ENCODE measurements around the gene SLC8B1. TPM values are rescaled to one million over a fixed set of nuclear protein-coding genes. Genes with fewer than 3 reads are reported as not detected.

SLC8B1 gene
- 14.6 and 16.8 TPM in 2 replicates for total RNA-seq
- 10.4 and 16.7 TPM in 2 replicates for polyA plus RNA-seq
- polyA plus RNA-seq (2012), result 9.4 and 14.3 TPM in 2 replicates
- 69.9 and 147 TPM in 2 replicates for polyA minus RNA-seq (ENCODE audit: low replicate concordance)

- peak within 1 kb of the TSS; percentile 64 for H3K9ac ChIP-seq (ENCODE audit: insufficient read depth, low read length)
- H2AFZ ChIP-seq (ENCODE audit: low read length), result peak within 1 kb of the TSS; percentile 67
- TF ChIP-seq EZH2 (IDR thresholded peaks at IDR 0.05; ENCODE audit: low read length, missing control alignments) (no peak), CTCF (conservative IDR thresholded peaks at IDR 0.05 in 1 of 2, IDR thresholded peaks at IDR 0.05 in 1 of 2; ENCODE audit: low read depth in 1 of 2, low read length in 2 of 2) (no peak)
- H3K27me3 ChIP-seq (ENCODE audit: control insufficient read depth, insufficient read depth, low read length), result no peaks in the 10 kb centered on the region
- peak within 1 kb of the TSS; percentile 46 for H3K27ac ChIP-seq (ENCODE audit: insufficient read depth, low read length)
- peak within 1 kb of the TSS; percentile 79 for H3K4me2 ChIP-seq (ENCODE audit: extremely low read depth, insufficient read depth, low read length)
- H4K20me1 ChIP-seq (ENCODE audit: control insufficient read depth, extremely low read depth, insufficient read depth, low read length), result no peaks in the 10 kb centered on the region
- peak within 1 kb of the TSS; percentile 53 to 71 (median 62) for H3K4me3 ChIP-seq (replicated peaks in 1 of 4; ENCODE audit: control extremely low read depth in 1 of 4, insufficient read depth in 1 of 4, low read depth in 3 of 4, low read length in 4 of 4)
- H3K4me1 ChIP-seq (ENCODE audit: control insufficient read depth, extremely low read depth, insufficient read depth, low read length), result no peaks in the 10 kb centered on the region
- no peaks in the 10 kb centered on the region for H3K79me2 ChIP-seq (ENCODE audit: control insufficient read depth, insufficient read depth, low read length)
- H3K36me3 ChIP-seq (ENCODE audit: control insufficient read depth, insufficient read depth, low read length), result peaks cover 4% of the 10 kb centered on the region
- peak; percentile 67 to 68 for DNase-seq (ENCODE audit: low read depth in 2 of 2)
- H3K9me3 ChIP-seq (ENCODE audit: control insufficient read depth, insufficient read depth, low read depth, low read length), result no peaks in the 10 kb centered on the region
These were observed at the start of gene SLC8B1 for GRCh38 chr12:113334786-113335539. TSS of gene SLC8B1 (minus strand) at chr12:113335109. CDS start at chr12:113332878, 2,231 bp downstream.

DNA sequence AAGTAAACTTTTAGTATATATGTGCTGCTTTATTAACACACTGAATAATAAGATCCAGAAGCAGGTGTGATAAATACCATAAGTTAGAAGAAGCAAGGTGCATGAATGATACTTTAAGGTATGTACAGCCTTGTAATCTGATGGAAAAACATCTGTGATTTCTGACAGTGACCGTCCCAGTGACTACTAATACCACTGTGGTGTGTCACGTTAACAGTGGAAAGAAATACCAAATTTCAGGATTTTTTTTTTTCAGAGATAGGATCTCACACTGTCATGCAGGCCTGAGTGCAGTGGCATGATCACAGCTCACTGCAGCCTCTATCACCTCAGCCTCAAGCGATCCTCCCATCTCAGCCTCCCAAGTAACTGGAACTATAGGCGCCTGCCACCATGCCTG, 47.3 kb upstream of the SLC8B1 start:
- Histone ChIP-seq H3K27ac (ENCODE audit: insufficient read depth, low read length) (no peak overlapping the region), H3K4me2 (ENCODE audit: extremely low read depth, insufficient read depth, low read length) (no peak overlapping the region), H4K20me1 (ENCODE audit: control insufficient read depth, extremely low read depth, insufficient read depth, low read length) (no peaks in the 10 kb centered on the region), H3K9ac (ENCODE audit: insufficient read depth, low read length) (no peak overlapping the region), H3K4me3 (replicated peaks in 1 of 4; ENCODE audit: control extremely low read depth in 1 of 4, insufficient read depth in 1 of 4, low read depth in 3 of 4, low read length in 4 of 4) (no peak overlapping the region), H2AFZ (ENCODE audit: low read length) (no peak overlapping the region), H3K9me3 (ENCODE audit: control insufficient read depth, insufficient read depth, low read depth, low read length) (no peaks in the 10 kb centered on the region), H3K27me3 (ENCODE audit: control insufficient read depth, insufficient read depth, low read length) (no peaks in the 10 kb centered on the region), H3K36me3 (ENCODE audit: control insufficient read depth, insufficient read depth, low read length) (peaks cover 9% of the 10 kb centered on the region), H3K79me2 (ENCODE audit: control insufficient read depth, insufficient read depth, low read length) (no peaks in the 10 kb centered on the region), H3K4me1 (ENCODE audit: control insufficient read depth, extremely low read depth, insufficient read depth, low read length) (no peaks in the 10 kb centered on the region)
- no peak for DNase-seq (ENCODE audit: low read depth in 2 of 2)
- TF ChIP-seq CTCF (conservative IDR thresholded peaks at IDR 0.05 in 1 of 2, IDR thresholded peaks at IDR 0.05 in 1 of 2; ENCODE audit: low read depth in 1 of 2, low read length in 2 of 2), result no peak
- TF ChIP-seq EZH2 (IDR thresholded peaks at IDR 0.05; ENCODE audit: low read length, missing control alignments), result no peak

DNA sequence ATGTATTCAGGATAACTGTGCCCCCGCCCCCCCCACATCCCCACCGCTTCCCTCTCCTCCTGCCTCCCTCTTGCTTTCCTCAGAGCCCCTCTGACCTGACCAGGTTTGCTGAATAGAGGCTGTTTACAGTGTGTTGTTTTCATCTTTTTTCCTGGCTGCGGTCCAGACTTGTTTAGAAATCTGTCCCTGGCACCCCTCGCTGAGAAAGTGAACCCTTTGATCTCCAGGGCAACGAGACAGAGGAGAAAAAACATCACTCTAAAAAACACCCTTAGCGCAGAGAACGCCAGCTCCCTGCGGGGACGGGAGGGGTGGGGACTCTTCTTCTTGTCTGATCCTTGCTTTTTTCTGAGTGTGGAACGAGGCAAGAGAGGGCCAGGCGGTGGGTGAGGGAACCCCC, 46.3 kb upstream of the SLC8B1 start:
- Histone ChIP-seq H3K27me3 (ENCODE audit: control insufficient read depth, insufficient read depth, low read length) (no peaks in the 10 kb centered on the region), H3K79me2 (ENCODE audit: control insufficient read depth, insufficient read depth, low read length) (no peaks in the 10 kb centered on the region), H3K27ac (ENCODE audit: insufficient read depth, low read length) (no peak overlapping the region), H3K4me1 (ENCODE audit: control insufficient read depth, extremely low read depth, insufficient read depth, low read length) (no peaks in the 10 kb centered on the region), H3K4me3 (replicated peaks in 1 of 4; ENCODE audit: control extremely low read depth in 1 of 4, insufficient read depth in 1 of 4, low read depth in 3 of 4, low read length in 4 of 4) (no peak overlapping the region), H3K9ac (ENCODE audit: insufficient read depth, low read length) (no peak overlapping the region), H3K9me3 (ENCODE audit: control insufficient read depth, insufficient read depth, low read depth, low read length) (no peaks in the 10 kb centered on the region), H2AFZ (ENCODE audit: low read length) (no peak overlapping the region), H3K36me3 (ENCODE audit: control insufficient read depth, insufficient read depth, low read length) (peaks cover 8% of the 10 kb centered on the region), H3K4me2 (ENCODE audit: extremely low read depth, insufficient read depth, low read length) (no peak overlapping the region), H4K20me1 (ENCODE audit: control insufficient read depth, extremely low read depth, insufficient read depth, low read length) (no peaks in the 10 kb centered on the region)
- DNase-seq (ENCODE audit: low read depth in 2 of 2), result no peak
- TF ChIP-seq CTCF (conservative IDR thresholded peaks at IDR 0.05 in 1 of 2, IDR thresholded peaks at IDR 0.05 in 1 of 2; ENCODE audit: low read depth in 1 of 2, low read length in 2 of 2) (no peak), EZH2 (IDR thresholded peaks at IDR 0.05; ENCODE audit: low read length, missing control alignments) (no peak)

Data from fibroblast of lung (primary cell).